Hair follicle dermal papilla cell (primary cell): Measurements from ENCODE around the gene FGF16. TPM values are rescaled to one million over a fixed set of nuclear protein-coding genes. Genes with fewer than 3 reads are reported as not detected.

ENCODE experiments used
- total RNA-seq: library from RNA; depleted of rRNA; stranded (reverse); fragments of >200 nt; gene quantifications from 2 replicates; pipeline ENCODE4 v1.2.3, GENCODE V29; 2012

FGF16 gene
- not detected in 2 replicates for total RNA-seq

DNA sequence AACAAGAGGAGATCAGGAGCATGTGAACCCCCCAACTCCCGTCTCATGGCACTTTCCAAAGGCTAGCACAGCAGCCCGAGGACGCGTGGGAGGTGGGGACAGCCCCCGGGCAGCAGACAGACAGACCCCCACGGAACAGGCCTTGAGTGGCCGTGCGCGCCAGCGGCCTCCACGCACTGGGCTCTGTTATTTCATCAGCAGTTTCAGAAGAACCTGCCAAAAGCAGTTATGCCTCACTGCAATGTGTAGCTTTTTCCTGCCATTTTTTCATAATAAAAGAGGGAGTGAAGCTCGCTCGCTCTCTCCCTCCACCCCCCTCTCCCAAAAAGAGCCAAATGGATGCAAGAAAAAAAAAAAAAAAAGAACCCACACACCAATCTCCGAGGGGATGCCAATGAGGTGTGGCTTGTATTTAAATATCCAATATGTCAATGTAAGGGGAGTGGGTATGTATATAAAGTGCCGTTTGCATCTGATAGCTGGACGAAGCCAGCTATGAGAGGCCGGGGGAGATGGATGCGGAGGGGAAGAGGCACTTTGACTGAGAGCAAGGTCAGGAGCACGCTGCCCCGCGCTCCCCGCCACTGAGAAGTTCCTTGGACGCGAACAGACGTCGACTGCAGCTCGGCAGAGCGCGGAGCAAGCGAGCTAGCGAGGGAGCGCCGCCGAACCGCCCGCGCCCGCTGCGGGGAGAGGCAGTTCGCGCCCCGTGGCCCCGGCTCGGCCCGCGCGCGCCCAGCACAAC, at the start of gene FGF16:
Gene FGF16, plus strand, starts transcription at position 482 of the 745 bp plus-strand sequence. CDS start 286 bp downstream, outside the sequence.

